ENCODE measurements around the gene SLC13A5.
A peak's percentile ranks its signal among the peaks of the same experiment; 100 is the strongest.
"Not testable (repeated sequence)": the region's sequence is repeated elsewhere in the genome, so short reads cannot be mapped to it uniquely, and the experiment has no call there.

The SLC13A5 gene

DNA sequence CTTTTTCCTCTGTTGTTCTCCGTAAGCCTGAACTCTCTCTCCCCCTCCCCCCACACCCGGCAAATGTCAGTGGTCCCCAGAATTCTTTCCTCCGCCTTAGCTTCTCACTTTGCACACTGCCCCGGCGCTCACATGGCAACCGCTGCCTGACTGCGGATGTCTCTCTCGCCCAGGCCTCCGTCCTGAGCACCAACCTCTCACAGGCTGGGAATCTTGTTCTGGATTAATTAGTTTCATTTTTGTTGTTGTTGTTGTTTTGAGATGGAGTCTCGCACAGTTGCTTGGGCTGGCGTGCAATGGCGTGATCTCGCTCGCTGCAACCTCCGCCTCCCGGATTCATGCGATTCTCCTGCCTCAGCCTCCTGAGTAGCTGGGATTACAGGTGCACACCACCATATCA, 45.0 kb downstream of the SLC13A5 start:
- H3K4me3 ChIP-seq (replicated peaks; ENCODE audit: low read depth, low read length): no peak overlapping the region
- no peak for DNase-seq (ENCODE audit: low read depth)
- TF ChIP-seq, protein P1, sequence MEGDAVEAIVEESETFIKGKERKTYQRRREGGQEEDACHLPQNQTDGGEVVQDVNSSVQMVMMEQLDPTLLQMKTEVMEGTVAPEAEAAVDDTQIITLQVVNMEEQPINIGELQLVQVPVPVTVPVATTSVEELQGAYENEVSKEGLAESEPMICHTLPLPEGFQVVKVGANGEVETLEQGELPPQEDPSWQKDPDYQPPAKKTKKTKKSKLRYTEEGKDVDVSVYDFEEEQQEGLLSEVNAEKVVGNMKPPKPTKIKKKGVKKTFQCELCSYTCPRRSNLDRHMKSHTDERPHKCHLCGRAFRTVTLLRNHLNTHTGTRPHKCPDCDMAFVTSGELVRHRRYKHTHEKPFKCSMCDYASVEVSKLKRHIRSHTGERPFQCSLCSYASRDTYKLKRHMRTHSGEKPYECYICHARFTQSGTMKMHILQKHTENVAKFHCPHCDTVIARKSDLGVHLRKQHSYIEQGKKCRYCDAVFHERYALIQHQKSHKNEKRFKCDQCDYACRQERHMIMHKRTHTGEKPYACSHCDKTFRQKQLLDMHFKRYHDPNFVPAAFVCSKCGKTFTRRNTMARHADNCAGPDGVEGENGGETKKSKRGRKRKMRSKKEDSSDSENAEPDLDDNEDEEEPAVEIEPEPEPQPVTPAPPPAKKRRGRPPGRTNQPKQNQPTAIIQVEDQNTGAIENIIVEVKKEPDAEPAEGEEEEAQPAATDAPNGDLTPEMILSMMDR (IDR thresholded peaks at IDR 0.05; ENCODE audit: low read length, missing control alignments): no peak

DNA sequence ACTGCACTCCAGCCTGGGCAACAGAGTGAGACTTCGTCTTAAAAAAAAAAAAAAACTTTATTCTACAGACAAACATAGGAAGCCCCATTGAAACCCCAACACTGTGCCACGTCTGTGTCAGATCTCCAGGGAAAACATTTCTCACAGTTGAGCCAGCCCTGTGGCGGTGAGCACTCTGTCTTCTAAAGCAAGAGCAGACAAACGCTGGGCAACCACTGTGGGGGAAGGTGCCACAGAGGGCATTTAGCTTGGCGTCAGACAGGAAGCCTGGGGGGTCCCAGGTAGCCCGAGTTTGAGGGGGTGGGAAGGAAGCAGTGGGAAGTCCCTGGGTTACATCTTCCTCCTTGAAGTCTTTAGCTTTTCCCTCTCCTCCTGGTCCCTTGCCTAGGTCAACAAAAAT, 45.7 kb downstream of the SLC13A5 start:
- TF ChIP-seq, protein P1 (IDR thresholded peaks at IDR 0.05; ENCODE audit: low read length, missing control alignments): no peak
- H3K4me3 ChIP-seq (replicated peaks; ENCODE audit: low read depth, low read length): no peak overlapping the region
- no peak for DNase-seq (ENCODE audit: low read depth)

DNA sequence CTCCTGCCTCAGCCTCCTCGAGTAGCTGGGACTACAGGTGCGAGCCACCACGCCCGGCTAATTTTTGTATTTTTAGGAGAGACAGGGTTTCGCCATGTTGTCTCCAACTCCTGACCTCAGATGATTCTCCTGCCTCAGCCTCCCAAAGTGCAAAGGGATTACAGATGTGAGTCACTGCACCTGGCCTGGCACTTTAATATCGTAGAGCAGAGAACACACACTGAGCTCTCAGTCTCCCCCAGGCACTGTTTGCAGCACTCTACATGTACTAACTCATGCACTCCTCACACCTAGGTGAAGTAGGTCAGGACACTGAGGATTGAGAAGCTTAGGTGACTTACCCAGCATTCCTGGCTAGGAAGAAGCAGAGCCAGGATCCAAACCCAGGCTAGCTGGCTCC, 46.6 kb downstream of the SLC13A5 start:
- no peak overlapping the region for H3K4me3 ChIP-seq (replicated peaks; ENCODE audit: low read depth, low read length)
- DNase-seq (ENCODE audit: low read depth): no peak
- TF ChIP-seq, protein P1 (IDR thresholded peaks at IDR 0.05; ENCODE audit: low read length, missing control alignments): no peak

DNA sequence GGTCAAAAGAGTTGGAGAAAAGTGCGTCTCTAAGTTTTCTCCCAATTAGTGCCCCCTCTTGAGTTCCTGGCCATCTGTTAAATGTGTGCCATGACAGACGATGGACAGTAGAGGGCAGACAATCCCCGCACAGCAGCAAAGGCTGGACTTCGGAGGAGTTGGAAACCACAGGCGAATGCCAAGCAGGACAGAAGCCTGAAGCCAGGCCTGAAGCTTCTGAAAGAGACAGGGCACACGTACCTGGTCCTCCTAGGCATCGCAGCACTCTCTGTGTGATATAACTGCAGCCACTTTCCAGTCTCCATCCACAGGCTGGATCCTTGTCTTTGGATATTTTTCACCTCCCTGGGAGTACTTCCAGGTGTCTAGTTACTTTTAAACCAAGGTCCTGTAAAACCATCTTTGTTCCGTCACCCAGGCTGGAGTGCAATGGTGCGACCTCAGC, 47.1 kb downstream of the SLC13A5 start:
- H3K4me3 ChIP-seq (replicated peaks; ENCODE audit: low read depth, low read length): no peak overlapping the region
- peak; percentile 90 for DNase-seq (ENCODE audit: low read depth)
- TF ChIP-seq, protein P1 (IDR thresholded peaks at IDR 0.05; ENCODE audit: low read length, missing control alignments): peak; percentile 99

DNA sequence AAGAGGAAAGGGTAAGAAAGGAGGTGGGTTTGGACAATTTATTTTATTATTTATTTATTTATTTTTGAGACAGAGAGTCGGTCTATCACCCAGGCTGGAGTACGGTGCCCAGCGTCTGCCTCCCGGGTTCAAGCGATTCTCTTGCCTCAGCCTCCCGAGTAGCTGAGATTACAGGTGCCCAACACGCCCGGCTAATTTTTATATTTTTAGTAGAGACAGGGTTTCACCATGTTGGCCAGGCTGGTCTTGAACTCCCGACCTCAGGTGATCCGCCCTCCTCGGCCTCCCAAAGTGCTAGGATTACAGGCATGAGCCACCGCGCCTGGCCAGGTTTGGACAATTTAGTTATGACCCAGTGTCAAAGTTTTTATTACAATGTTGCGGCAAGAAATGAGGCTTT, 50.0 kb downstream of the SLC13A5 start:
- not testable (repeated sequence) for H3K4me3 ChIP-seq (replicated peaks; ENCODE audit: low read depth, low read length); DNase-seq (ENCODE audit: low read depth)

DNA sequence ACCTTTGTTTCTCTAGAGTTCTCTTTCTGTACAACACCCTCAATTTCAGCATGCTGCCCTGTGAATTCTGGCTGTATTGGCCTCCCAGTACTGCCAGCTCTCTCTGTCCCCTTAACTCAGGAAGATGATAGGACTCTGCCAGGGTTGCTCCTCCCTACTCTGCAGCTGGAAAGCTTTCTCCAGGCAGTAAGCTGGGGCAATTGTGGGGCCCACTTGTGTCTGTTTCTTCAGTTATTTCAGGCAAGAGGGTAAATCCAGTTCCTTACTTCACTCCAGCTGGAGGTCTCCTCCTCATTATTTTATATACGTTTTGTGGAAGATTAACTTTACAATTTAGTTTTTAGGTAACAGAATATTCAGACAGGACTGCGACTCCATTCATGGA, 51.7 kb downstream of the SLC13A5 start:
- no peak overlapping the region for H3K4me3 ChIP-seq (replicated peaks; ENCODE audit: low read depth, low read length)
- no peak for DNase-seq (ENCODE audit: low read depth)
- TF ChIP-seq, protein P1 (IDR thresholded peaks at IDR 0.05; ENCODE audit: low read length, missing control alignments): no peak

DNA sequence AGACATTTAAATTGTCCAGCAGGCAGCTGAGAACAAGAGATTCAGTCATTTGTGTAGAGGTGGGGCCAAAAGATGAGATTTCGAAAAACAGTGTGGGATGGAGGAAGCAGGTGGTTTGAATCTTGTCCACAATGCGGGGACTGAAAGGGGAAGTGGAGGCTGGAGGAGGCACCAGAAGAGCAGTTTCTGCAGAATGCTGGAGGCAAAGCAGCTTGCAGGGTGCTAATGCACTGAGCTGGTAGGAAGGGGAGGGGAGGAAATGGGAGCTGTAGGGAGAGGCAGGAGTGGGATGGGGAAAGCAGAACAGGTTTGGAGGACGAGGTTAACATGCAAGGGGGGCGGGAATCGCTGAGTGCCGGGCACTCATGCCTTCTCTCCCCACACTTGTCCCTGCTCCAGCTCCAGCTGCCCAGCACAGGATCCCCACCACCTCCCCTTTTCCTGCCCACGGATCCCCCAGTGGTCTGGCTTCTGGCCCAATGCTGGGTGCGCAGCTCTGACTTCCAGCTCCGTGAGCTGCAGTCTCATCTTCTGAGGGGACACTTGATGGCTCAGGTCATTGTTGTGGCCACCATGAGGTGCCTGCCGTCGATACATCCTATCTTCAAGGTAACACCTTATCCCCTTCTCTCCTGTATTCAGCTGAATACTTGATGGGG, 52.2 kb downstream of the SLC13A5 start:
- TF ChIP-seq, protein P1 (IDR thresholded peaks at IDR 0.05; ENCODE audit: low read length, missing control alignments): no peak
- no peak for DNase-seq (ENCODE audit: low read depth)
- no peak overlapping the region for H3K4me3 ChIP-seq (replicated peaks; ENCODE audit: low read depth, low read length)

Measured in fibroblast of pulmonary artery (primary cell).